Neural progenitor cell (in vitro differentiated cells): ENCODE data around the gene COP1. TPM values are rescaled to one million over a fixed set of nuclear protein-coding genes. Genes with fewer than 3 reads are reported as not detected.

ENCODE experiments used
- DNase-seq: peaks from one replicate; pipeline ENCODE4 v3.0.0-alpha.2; 2016; ENCODE audit warnings: low spot score
- H2AFZ ChIP-seq: fragments of 200-600 bp; sonication (generic); replicated peaks from 2 replicates; pipeline ENCODE4 v1.6.1; 2016; ENCODE audit warnings: antibody characterized with exemption
- H3F3A ChIP-seq: fragments of 200-600 bp; sonication (generic); 2 replicates; pipeline ENCODE4 v1.6.1; 2016; ENCODE audit warnings: antibody characterized with exemption, low read depth
- H3K27ac ChIP-seq: fragments of 200-600 bp; sonication (generic); 2 replicates; pipeline ENCODE4 v1.5.1; 2016; ENCODE audit warnings: mild to moderate bottlenecking
- H3K27me3 ChIP-seq: fragments of 200-600 bp; sonication (generic); 2 replicates; pipeline ENCODE4 v1.6.1; 2016; ENCODE audit warnings: mild to moderate bottlenecking, moderate library complexity
- H3K36me3 ChIP-seq: fragments of 200-600 bp; sonication (generic); 2 replicates; pipeline ENCODE4 v1.5.1; 2016
- H3K4me1 ChIP-seq: fragments of 200-600 bp; sonication (generic); 2 replicates; pipeline ENCODE4 v1.6.1; 2016; ENCODE audit warnings: mixed run types
- H3K4me2 ChIP-seq: fragments of 200-600 bp; sonication (generic); 2 replicates; pipeline ENCODE4 v1.6.1; 2016
- H3K4me3 ChIP-seq: fragments of 200-600 bp; sonication (generic); 2 replicates; pipeline ENCODE4 v1.5.1; 2016
- H3K79me2 ChIP-seq: fragments of 200-600 bp; sonication (generic); 2 replicates; pipeline ENCODE4 v1.6.1; 2016; ENCODE audit warnings: low read depth
- H3K9ac ChIP-seq: fragments of 200-600 bp; sonication (generic); 2 replicates; pipeline ENCODE4 v1.6.1; 2016
- H3K9me3 ChIP-seq: fragments of 200-600 bp; sonication (generic); 2 replicates; pipeline ENCODE4 v1.5.1; 2016; ENCODE audit warnings: low read depth
- H4K20me1 ChIP-seq: fragments of 200-600 bp; sonication (generic); 2 replicates; pipeline ENCODE4 v1.6.1; 2016; ENCODE audit warnings: low read depth
- H3K27ac Mint-ChIP-seq: 3 replicates; pipeline ENCODE4 v1.8.0; 2021; ENCODE audit warnings: mixed read lengths
- H3K27me3 Mint-ChIP-seq: 2 replicates; pipeline ENCODE4 v1.8.0; 2022; ENCODE audit warnings: low read depth, mild to moderate bottlenecking, inconsistent platforms, moderate library complexity, mixed read lengths; ENCODE audit not compliant: insufficient read depth
- H3K36me3 Mint-ChIP-seq: 3 replicates; pipeline ENCODE4 v1.8.0; 2021; ENCODE audit warnings: mixed read lengths
- H3K4me1 Mint-ChIP-seq: 3 replicates; pipeline ENCODE4 v1.8.0; 2021; ENCODE audit warnings: mixed read lengths
- H3K4me3 Mint-ChIP-seq: 3 replicates; pipeline ENCODE4 v1.8.0; 2021; ENCODE audit warnings: mild to moderate bottlenecking, moderate library complexity, mixed read lengths
- H3K9me3 Mint-ChIP-seq: 3 replicates; pipeline ENCODE4 v1.8.0; 2020; ENCODE audit warnings: mixed read lengths
- CTCF ChIP-seq: fragments of 200-600 bp; sonication (generic); IDR thresholded peaks from 2 replicates; pipeline ENCODE4 v1.5.1; 2017; ENCODE audit warnings: antibody characterized with exemption, mild to moderate bottlenecking
- EZH2 ChIP-seq: fragments of 200-600 bp; sonication (generic); IDR thresholded peaks from 2 replicates; pipeline ENCODE4 v1.6.1; 2017; ENCODE audit warnings: antibody characterized with exemption, mild to moderate bottlenecking, moderate library complexity
- EZH2phosphoT487 ChIP-seq: fragments of 200-600 bp; sonication (generic); IDR thresholded peaks from 2 replicates; pipeline ENCODE4 v1.6.1; 2017; ENCODE audit warnings: antibody characterized with exemption
- total RNA-seq: library from RNA; depleted of rRNA; stranded (reverse); fragments of >200 nt; gene quantifications from 2 replicates; pipeline ENCODE4 v1.2.3, GENCODE V29; 2015; ENCODE audit warnings: low replicate concordance

COP1 gene
- total RNA-seq, 1 donor from 2014 or later, result 98.5 TPM

GRCh38 chr1:176122282-176122681 lies 84.8 kb downstream of the COP1 start:
- Histone ChIP-seq H3K4me3 (no peak overlapping the region), H3K9me3 (no peaks in the 10 kb centered on the region)

GRCh38 chr1:176119549-176119948 lies 87.5 kb downstream of the COP1 start:
- Histone ChIP-seq H3K9me3 (no peaks in the 10 kb centered on the region), H3K4me1 (no peaks in the 10 kb centered on the region), H2AFZ (no peak overlapping the region), H4K20me1 (no peaks in the 10 kb centered on the region), H3K9ac (no peak overlapping the region), H3K79me2 (peaks cover 4% of the 10 kb centered on the region), H3K27ac (no peak overlapping the region), H3K36me3 (no peaks in the 10 kb centered on the region), H3F3A (no peaks in the 10 kb centered on the region), H3K4me3 (no peak overlapping the region), H3K4me2 (no peak overlapping the region), H3K27me3 (no peaks in the 10 kb centered on the region)
- no peak for DNase-seq
- Mint-ChIP-seq H3K36me3 (peaks cover 22% of the 10 kb centered on the region), H3K4me1 (no peaks in the 10 kb centered on the region), H3K9me3 (peaks cover 14% of the 10 kb centered on the region), H3K4me3 (no peak overlapping the region), H3K27ac (no peak overlapping the region), H3K27me3 (no peaks in the 10 kb centered on the region)
- TF ChIP-seq CTCF, result peak; percentile 29
- no peak for TF ChIP-seq EZH2phosphoT487
- no peak for TF ChIP-seq EZH2

More at GRCh38 chr1:176122282-176122681, 84.8 kb downstream of the COP1 start:
- Histone ChIP-seq H2AFZ (no peak overlapping the region), H3K4me2 (no peak overlapping the region), H3K27ac (no peak overlapping the region), H3K27me3 (no peaks in the 10 kb centered on the region), H3K36me3 (no peaks in the 10 kb centered on the region), H3K4me1 (no peaks in the 10 kb centered on the region), H3K79me2 (peaks cover 4% of the 10 kb centered on the region), H3F3A (no peaks in the 10 kb centered on the region), H3K9ac (no peak overlapping the region), H4K20me1 (no peaks in the 10 kb centered on the region)
- no peak overlapping the region for H3K4me3 Mint-ChIP-seq
- peaks cover 37% of the 10 kb centered on the region for H3K36me3 Mint-ChIP-seq
- H3K4me1 Mint-ChIP-seq, result peaks cover 3% of the 10 kb centered on the region
- peaks cover 2% of the 10 kb centered on the region for H3K27me3 Mint-ChIP-seq
- peaks cover 24% of the 10 kb centered on the region for H3K9me3 Mint-ChIP-seq
- no peak overlapping the region for H3K27ac Mint-ChIP-seq
- DNase-seq, result no peak
- TF ChIP-seq EZH2, result no peak
- no peak for TF ChIP-seq EZH2phosphoT487
- no peak for TF ChIP-seq CTCF

GRCh38 chr1:176118985-176119384 lies 88.1 kb downstream of the COP1 start:
- Histone ChIP-seq H3K9ac (no peak overlapping the region), H3K36me3 (no peaks in the 10 kb centered on the region), H3K4me2 (no peak overlapping the region), H3K27ac (no peak overlapping the region), H3K4me3 (no peak overlapping the region), H3K9me3 (no peaks in the 10 kb centered on the region), H3F3A (no peaks in the 10 kb centered on the region), H3K4me1 (no peaks in the 10 kb centered on the region), H3K27me3 (no peaks in the 10 kb centered on the region), H2AFZ (no peak overlapping the region), H4K20me1 (no peaks in the 10 kb centered on the region), H3K79me2 (peaks cover 4% of the 10 kb centered on the region)
- H3K36me3 Mint-ChIP-seq, result peaks cover 21% of the 10 kb centered on the region
- peaks cover 2% of the 10 kb centered on the region for H3K4me1 Mint-ChIP-seq
- H3K9me3 Mint-ChIP-seq, result peaks cover 11% of the 10 kb centered on the region
- DNase-seq, result no peak
- H3K4me3 Mint-ChIP-seq, result no peak overlapping the region
- no peaks in the 10 kb centered on the region for H3K27me3 Mint-ChIP-seq
- no peak overlapping the region for H3K27ac Mint-ChIP-seq
- TF ChIP-seq EZH2phosphoT487 (no peak), CTCF (no peak)
